IMR-90 (cell line): ENCODE measurements around the gene MAP4. TPM values are rescaled to one million over a fixed set of nuclear protein-coding genes. Genes with fewer than 3 reads are reported as not detected.
A peak's percentile ranks its signal among the peaks of the same experiment; 100 is the strongest.

ENCODE experiments used
- ATAC-seq: fragments of 200-7000 bp; cut with Tn5 transposase; 2 replicates; pipeline ENCODE4 v1.9.1; 2020; ENCODE audit warnings: low read depth, mild to moderate bottlenecking, moderate library complexity
- BruUV-seq: library from RNA; stranded (reverse); fragments of 400-500 nt; replicated peaks from 2 replicates; lab custom pipeline; 2021; lab: Mats Ljungman, UMichigan
- CTCF ChIA-PET: fragments of 300-600 bp; formaldehyde crosslinking; extraction: SDS; loops from one replicate; lab custom pipeline; 2021; ENCODE audit warnings: antibody characterized with exemption; lab: Yijun Ruan, JAX
- POLR2A ChIA-PET: fragments of 300-600 bp; sonication (Branson Sonifier 250); formaldehyde crosslinking; loops from one replicate; lab custom pipeline; 2022; ENCODE audit warnings: antibody characterized with exemption; ENCODE audit not compliant: unreplicated experiment; lab: Charles Lee
- DNase-seq: peaks from one replicate; pipeline ENCODE4 v3.0.0; 2013
- H2AFZ ChIP-seq: replicated peaks from 2 replicates; pipeline ENCODE3; 2013; ENCODE audit warnings: low read length, mild to moderate bottlenecking; ENCODE audit not compliant: poor library complexity
- H2AK5ac ChIP-seq: 2 replicates; pipeline ENCODE4 v1.6.1; 2013; ENCODE audit warnings: low read depth, low read length, inconsistent platforms
- H2AK9ac ChIP-seq: replicated peaks from 2 replicates; pipeline ENCODE3; 2013; ENCODE audit warnings: mild to moderate bottlenecking, low read depth, low read length, moderate library complexity; ENCODE audit not compliant: poor library complexity
- H2BK120ac ChIP-seq: 2 replicates; pipeline ENCODE4 v1.6.1; 2013; ENCODE audit warnings: low read depth, low read length, inconsistent platforms
- H2BK15ac ChIP-seq: 3 replicates; pipeline ENCODE4 v1.6.1; 2013; ENCODE audit warnings: low read depth, low read length, inconsistent platforms
- H2BK20ac ChIP-seq: 2 replicates; pipeline ENCODE4 v1.6.1; 2013; ENCODE audit warnings: low read depth, mild to moderate bottlenecking, inconsistent platforms, low read length, moderate library complexity
- H2BK5ac ChIP-seq: 2 replicates; pipeline ENCODE4 v1.6.1; 2013; ENCODE audit warnings: mild to moderate bottlenecking, low read depth, low read length, inconsistent platforms; ENCODE audit not compliant: poor library complexity, severe bottlenecking
- H3K14ac ChIP-seq: replicated peaks from 2 replicates; pipeline ENCODE4 v1.6.1; 2013; ENCODE audit warnings: low read depth, low read length, inconsistent platforms
- H3K18ac ChIP-seq: 2 replicates; pipeline ENCODE4 v1.6.1; 2013; ENCODE audit warnings: low read depth, low read length, control low read depth
- H3K23ac ChIP-seq: 2 replicates; pipeline ENCODE4 v1.6.1; 2013; ENCODE audit warnings: low read depth, low read length, inconsistent platforms
- H3K27ac ChIP-seq: 2 replicates; pipeline ENCODE4 v1.5.1; 2013; ENCODE audit warnings: mild to moderate bottlenecking, control low read depth, low read length; ENCODE audit not compliant: insufficient read depth
- H3K27me3 ChIP-seq: 2 replicates; pipeline ENCODE4 v1.6.1; 2013; ENCODE audit warnings: low read length; ENCODE audit not compliant: control insufficient read depth, insufficient read depth
- H3K36me3 ChIP-seq: 2 replicates; pipeline ENCODE4 v1.6.1; 2013; ENCODE audit warnings: low read length, mixed read lengths; ENCODE audit not compliant: control insufficient read depth, insufficient read depth
- H3K4ac ChIP-seq: 2 replicates; pipeline ENCODE4 v1.6.1; 2013; ENCODE audit warnings: low read depth, low read length, inconsistent platforms
- H3K4me1 ChIP-seq: 2 replicates; pipeline ENCODE4 v1.6.1; 2013; ENCODE audit warnings: low read length, mixed read lengths; ENCODE audit not compliant: control insufficient read depth, insufficient read depth
- H3K4me2 ChIP-seq: 2 replicates; pipeline ENCODE4 v1.6.1; 2013; ENCODE audit warnings: low read depth, mild to moderate bottlenecking, control low read depth, low read length, moderate library complexity
- H3K4me3 ChIP-seq: 2 replicates; pipeline ENCODE4 v1.5.1; 2013; ENCODE audit warnings: low read depth, mild to moderate bottlenecking, control low read depth, low read length, moderate library complexity; ENCODE audit not compliant: insufficient read depth
- H3K56ac ChIP-seq: 2 replicates; pipeline ENCODE4 v1.6.1; 2013; ENCODE audit warnings: low read length, inconsistent platforms; ENCODE audit not compliant: insufficient read depth; ENCODE audit errors: extremely low read depth
- H3K79me1 ChIP-seq, 2 experiments: 2 replicates each; pipeline ENCODE4 v1.6.1; 2013; ENCODE audit warnings: low read length in 2 of 2, inconsistent platforms in 1 of 2, low read depth in 1 of 2
- H3K9ac ChIP-seq: 2 replicates; pipeline ENCODE4 v1.6.1; 2013; ENCODE audit warnings: low read depth, low read length, control low read depth
- H3K9me1 ChIP-seq: 2 replicates; pipeline ENCODE4 v1.6.1; 2013; ENCODE audit warnings: low read length, inconsistent platforms; ENCODE audit not compliant: insufficient read depth
- H3K9me3 ChIP-seq: 2 replicates; pipeline ENCODE4 v1.6.1; 2013; ENCODE audit warnings: low read length; ENCODE audit not compliant: control insufficient read depth, insufficient read depth
- H4K20me1 ChIP-seq: 2 replicates; pipeline ENCODE4 v1.6.1; 2013; ENCODE audit warnings: low read length, inconsistent platforms; ENCODE audit not compliant: insufficient read depth
- H4K5ac ChIP-seq: 2 replicates; pipeline ENCODE4 v1.6.1; 2013; ENCODE audit warnings: mild to moderate bottlenecking, low read depth, low read length, control low read depth
- H4K8ac ChIP-seq, 2 experiments: 2 replicates each; pipeline ENCODE4 v1.6.1; 2013; ENCODE audit warnings: low read depth in 2 of 2, low read length in 2 of 2, control low read depth in 1 of 2, inconsistent platforms in 1 of 2
- H4K91ac ChIP-seq: 2 replicates; pipeline ENCODE4 v1.6.1; 2013; ENCODE audit warnings: low read depth, low read length, inconsistent platforms; ENCODE audit not compliant: insufficient read depth
- BHLHE40 ChIP-seq: fragments of 150-350 bp; IDR thresholded peaks from 2 replicates; pipeline ENCODE4 v1.6.1; 2016; ENCODE audit warnings: mild to moderate bottlenecking, low read depth, low read length
- CHD1 ChIP-seq: IDR thresholded peaks from 2 replicates; pipeline ENCODE4 v1.6.1; 2012; ENCODE audit warnings: low read depth, low read length, improper control_type of control experiment
- CTCF ChIP-seq: conservative IDR thresholded peaks from 2 replicates; pipeline ENCODE4 v1.5.1; 2012; ENCODE audit warnings: mild to moderate bottlenecking, low read depth, low read length, improper control_type of control experiment
- ELK1 ChIP-seq: fragments of 150-350 bp; IDR thresholded peaks from 2 replicates; pipeline ENCODE4 v1.6.1; 2016; ENCODE audit warnings: low read depth, mild to moderate bottlenecking, low read length, moderate library complexity, borderline replicate concordance
- FOS ChIP-seq: fragments of 150-350 bp; IDR thresholded peaks from 2 replicates; pipeline ENCODE4 v1.6.1; 2016; ENCODE audit warnings: low read depth, low read length
- MAFK ChIP-seq: IDR thresholded peaks from 2 replicates; pipeline ENCODE4 v1.6.1; 2012; ENCODE audit warnings: low read depth, low read length, improper control_type of control experiment
- MXI1 ChIP-seq: IDR thresholded peaks from 2 replicates; pipeline ENCODE4 v1.6.1; 2012; ENCODE audit warnings: low read depth, mild to moderate bottlenecking, low read length, moderate library complexity, borderline replicate concordance
- NFE2L2 ChIP-seq: fragments of 150-350 bp; IDR thresholded peaks from 2 replicates; pipeline ENCODE4 v1.6.1; 2016; ENCODE audit warnings: low read depth, mild to moderate bottlenecking, low read length
- RAD21 ChIP-seq: IDR thresholded peaks from 2 replicates; pipeline ENCODE4 v1.6.1; 2012; ENCODE audit warnings: low read length, improper control_type of control experiment
- RCOR1 ChIP-seq: IDR thresholded peaks from 2 replicates; pipeline ENCODE4 v1.6.1; 2012; ENCODE audit warnings: mild to moderate bottlenecking, low read length, improper control_type of control experiment; ENCODE audit not compliant: insufficient replicate concordance
- RFX5 ChIP-seq: IDR thresholded peaks from 2 replicates; pipeline ENCODE4 v1.8.0; 2012; ENCODE audit warnings: low read depth, mild to moderate bottlenecking, low read length, moderate library complexity
- SMC3 ChIP-seq: fragments of 150-350 bp; IDR thresholded peaks from 2 replicates; pipeline ENCODE4 v1.6.1; 2016; ENCODE audit warnings: low read depth, mild to moderate bottlenecking, antibody characterized with exemption, low read length, moderate library complexity
- USF2 ChIP-seq: fragments of 150-350 bp; IDR thresholded peaks from 2 replicates; pipeline ENCODE4 v1.6.1; 2017; ENCODE audit warnings: mild to moderate bottlenecking, antibody characterized with exemption, low read length, low read depth
- WGBS, 2 experiments: methylation state at CpG; one replicate each; pipeline versions ENCODE4 v1.1.5 to v1.1.7; 2013; ENCODE audit warnings: missing lambda C conversion rate in 2 of 2; ENCODE audit not compliant: insufficient read length in 1 of 2; ENCODE audit errors: extremely low coverage in 2 of 2; 5-methylcytosine and 5-hydroxymethylcytosine counted together
- dilution Hi-C: fragments of 300-500 bp; cut with HindIII; formaldehyde crosslinking; loops from one replicate; pipeline ENCODE4 v1.14.3; 2018; ENCODE audit warnings: low sequenced_read_pairs; ENCODE audit not compliant: unreplicated experiment
- in situ Hi-C: fragments of 300-500 bp; cut with MboI; formaldehyde crosslinking; loops from 3 replicates; pipeline ENCODE4 v1.14.3; 2019; ENCODE audit warnings: low sequenced_read_pairs, inconsistent platforms, mixed read lengths
- intact Hi-C: fragments of 100-400 bp; cut with micrococcal nuclease; formaldehyde crosslinking; loops from 2 replicates; pipeline ENCODE4 v1.10.0; 2022
- polyA plus RNA-seq, 3 experiments: library from polyadenylated mRNA; depleted of rRNA; stranded (reverse); fragments of >200 nt; gene quantifications; 2 replicates each; pipeline ENCODE4 v1.2.3, GENCODE V29; 2012; ENCODE audit warnings: low replicate concordance in 1 of 3
- total RNA-seq: library from RNA; depleted of rRNA; stranded (reverse); fragments of >200 nt; gene quantifications from 2 replicates; pipeline ENCODE4 v1.2.3, GENCODE V29; 2012

MAP4 gene
- total and polyA plus RNA-seq, 2 of the 4 experiments (the other 2 are of a cell fraction) = 87.8 to 216 TPM

GRCh38 chr3:48058091-48058490, 41.9 kb upstream of the MAP4 start:
- Histone ChIP-seq H3K14ac (no peak overlapping the region), H3K4me1 (peaks cover 1% of the 10 kb centered on the region; the same call in 1 of the 2 replicates), H3K23ac (no peak overlapping the region), H2BK5ac (no peak overlapping the region), H3K9me3 (no peaks in the 10 kb centered on the region), H3K4me2 (no peak overlapping the region; the same call in 1 of the 2 replicates), H3K9ac (no peak overlapping the region), H3K36me3 (peaks cover 7% of the 10 kb centered on the region), H4K91ac (no peak overlapping the region), H3K27ac (no peak overlapping the region), H4K8ac (no peak overlapping the region), H4K20me1 (peaks cover 66% of the 10 kb centered on the region), H3K9me1 (peaks cover 9% of the 10 kb centered on the region), H3K4ac (no peak overlapping the region), H3K79me1 (peaks cover 0 to 39% of the 10 kb centered on the region in 2 experiments; a peak in 2 of 4 replicates), H2AK5ac (no peak overlapping the region), H2AK9ac (no peak overlapping the region), H3K56ac (no peak overlapping the region), H2BK20ac (no peak overlapping the region), H3K27me3 (no peaks in the 10 kb centered on the region), H4K5ac (no peak overlapping the region), H3K18ac (no peak overlapping the region), H2BK15ac (no peak overlapping the region), H2BK120ac (no peak overlapping the region), H3K4me3 (no peak overlapping the region), H2AFZ (no peak overlapping the region)
- intact Hi-C loops = no loop called here
- no peak for TF ChIP-seq CTCF
- TF ChIP-seq NFE2L2 = no peak
- no peak for TF ChIP-seq SMC3
- TF ChIP-seq RAD21 = no peak
- no peak for TF ChIP-seq BHLHE40
- no peak for TF ChIP-seq MAFK
- no peak for TF ChIP-seq CHD1
- TF ChIP-seq USF2 = no peak
- TF ChIP-seq ELK1 = no peak
- TF ChIP-seq RFX5 = no peak
- TF ChIP-seq RCOR1 = no peak
- no peak for TF ChIP-seq MXI1
- no peak for TF ChIP-seq FOS
- no CpG with 5 or more reads among the region's 6 CpGs for WGBS, 2 experiments
- CTCF ChIA-PET = no interaction called here
- DNase-seq (no peak), ATAC-seq (peak; percentile 48; the same call in 1 of the 2 replicates)
- BruUV-seq = no TSS peak
- dilution Hi-C loops = no loop called here
- POLR2A ChIA-PET = no interaction called here
- in situ Hi-C loops = no loop called here
